ENCODE data around the gene WDR82. TPM values are rescaled to one million over a fixed set of nuclear protein-coding genes. Genes with fewer than 3 reads are reported as not detected.

Gene WDR82
- total RNA-seq, 2 experiments from 2014 or later = 131 TPM

GRCh38 chr3:52210550-52211046 lies 67.9 kb downstream of the WDR82 start:
- POLR2A ChIA-PET = interaction anchor here (0.8 to 1.4 kb wide), 2 partner anchors 11 to 13 kb away, joined by 3 read pairs; no protein-coding TSS in a partner anchor
- Mint-ChIP-seq H3K27ac (no peak overlapping the region), H3K4me3 (no peak overlapping the region), H3K27me3 (no peaks in the 10 kb centered on the region), H3K9me3 (no peaks in the 10 kb centered on the region), H3K4me1 (peaks cover 27% of the 10 kb centered on the region), H3K36me3 (ENCODE audit: low read depth) (peaks cover 96% of the 10 kb centered on the region)
- DNase-seq = no peak
- CTCF ChIA-PET = interaction anchor here (1.4 to 5.9 kb wide), 2 partner anchors 10 to 22 kb away, joined by 3 to 43 read pairs; no protein-coding TSS in a partner anchor

- no peaks in the 10 kb centered on the region for H3K9me3 Mint-ChIP-seq
- CTCF ChIA-PET = interaction anchor here (1.4 to 5.9 kb wide), 2 partner anchors 11 to 21 kb away, joined by 4 to 43 read pairs; no protein-coding TSS in a partner anchor
- no peak overlapping the region for H3K27ac Mint-ChIP-seq
- POLR2A ChIA-PET = interaction anchor here (0.8 to 1.4 kb wide), 2 partner anchors 11 to 13 kb away, joined by 3 read pairs; no protein-coding TSS in a partner anchor
- peaks cover 96% of the 10 kb centered on the region for H3K36me3 Mint-ChIP-seq (ENCODE audit: low read depth)
- H3K27me3 Mint-ChIP-seq = no peaks in the 10 kb centered on the region
- DNase-seq = no peak
- H3K4me3 Mint-ChIP-seq = no peak overlapping the region
- peaks cover 27% of the 10 kb centered on the region for H3K4me1 Mint-ChIP-seq
Observed at GRCh38 chr3:52210037-52210436, 68.4 kb downstream of the WDR82 start.

- Mint-ChIP-seq H3K9me3 (no peaks in the 10 kb centered on the region), H3K27me3 (no peaks in the 10 kb centered on the region), H3K27ac (no peak overlapping the region), H3K36me3 (ENCODE audit: low read depth) (peaks cover 95% of the 10 kb centered on the region), H3K4me3 (no peak overlapping the region), H3K4me1 (peaks cover 31% of the 10 kb centered on the region)
- POLR2A ChIA-PET = no interaction called here
- no peak for DNase-seq
- CTCF ChIA-PET = interaction anchor here (1.4 to 5.9 kb wide), 2 partner anchors 12 to 23 kb away, joined by 4 to 43 read pairs; no protein-coding TSS in a partner anchor
Observed at GRCh38 chr3:52208556-52208955, 69.9 kb downstream of the WDR82 start.

GRCh38 chr3:52205727-52206372 lies 72.6 kb downstream of the WDR82 start:
- H3K4me1 Mint-ChIP-seq = peaks cover 49% of the 10 kb centered on the region
- H3K36me3 Mint-ChIP-seq (ENCODE audit: low read depth) = peaks cover 96% of the 10 kb centered on the region
- no peak for DNase-seq
- POLR2A ChIA-PET = interaction anchor here (1.1 to 1.6 kb wide), 3 partner anchors 9 to 15 kb away, joined by 3 to 5 read pairs (median 3); no protein-coding TSS in a partner anchor
- no peaks in the 10 kb centered on the region for H3K27me3 Mint-ChIP-seq
- H3K9me3 Mint-ChIP-seq = no peaks in the 10 kb centered on the region
- H3K4me3 Mint-ChIP-seq = no peak overlapping the region
- H3K27ac Mint-ChIP-seq = no peak overlapping the region
- CTCF ChIA-PET = interaction anchor here (0.7 to 2.6 kb wide), 4 partner anchors 11 to 133 kb away, joined by 3 to 16 read pairs (median 4); no protein-coding TSS in a partner anchor

Other genes with a start within 250 kb of the WDR82 start
- 10 to 100 TPM; 40.1 to 40.9 TPM for gene DUSP7, start 222.1 kb downstream of the WDR82 start, total RNA-seq
- 10 to 100 TPM; 24.8 to 25.6 TPM for gene POC1A, start 124.2 kb downstream of the WDR82 start, total RNA-seq
- 10 to 100 TPM; 62.1 to 62.6 TPM for gene ALAS1, start 80.5 kb downstream of the WDR82 start, total RNA-seq
- under 1 TPM; 0.55 to 0.83 TPM for gene TLR9, start 53.0 kb downstream of the WDR82 start, total RNA-seq
- gene TWF2, start 39.5 kb downstream of the WDR82 start, total RNA-seq = 100 to 1,000 TPM; 118 to 119 TPM
- 100 to 1,000 TPM; 123 to 124 TPM for gene PPM1M, start 32.9 kb downstream of the WDR82 start, total RNA-seq
- 10 to 100 TPM; 33.2 to 35.3 TPM for gene GLYCTK, start 9.2 kb upstream of the WDR82 start, total RNA-seq
- gene DNAH1, start 37.7 kb upstream of the WDR82 start, total RNA-seq = 10 to 100 TPM; 20.7 to 21.8 TPM
- 100 to 1,000 TPM in 1 of 2 experiments, 10 to 100 TPM in 1; 90.4 to 100 TPM for gene BAP1, start 131.4 kb upstream of the WDR82 start, total RNA-seq
- gene PHF7, start 132.0 kb upstream of the WDR82 start, total RNA-seq = 10 to 100 TPM; 22.6 to 23.6 TPM
- gene SEMA3G, start 166.5 kb upstream of the WDR82 start, total RNA-seq = under 1 TPM; 0.18 to 0.20 TPM
- 1 to 10 TPM; 2.3 to 2.5 TPM for gene TNNC1, start 175.4 kb upstream of the WDR82 start, total RNA-seq
- 10 to 100 TPM; 73.8 to 75.0 TPM for gene NISCH, start 177.0 kb upstream of the WDR82 start, total RNA-seq
- not detected for gene STAB1, start 216.7 kb upstream of the WDR82 start, total RNA-seq